Bronchial epithelial cell (primary cell): Measurements from ENCODE around the gene NTRK2. TPM values are rescaled to one million over a fixed set of nuclear protein-coding genes. Genes with fewer than 3 reads are reported as not detected.

ENCODE experiments used
- DNase-seq: peaks from one replicate; pipeline ENCODE4 v3.0.0-alpha.2; 2010; ENCODE audit warnings: low read depth
- FAIRE-seq: peaks from 2 replicates; lab custom pipeline; 2011; peaks lifted over from hg19 to GRCh38; lab: Jason Lieb, UNC
- H3K27me3 ChIP-seq: 2 replicates; pipeline ENCODE4 v1.5.1; 2011; ENCODE audit warnings: low read length; ENCODE audit not compliant: control insufficient read depth, insufficient read depth
- H3K36me3 ChIP-seq: 2 replicates; pipeline ENCODE4 v1.5.1; 2011; ENCODE audit warnings: low read length; ENCODE audit not compliant: control insufficient read depth, insufficient read depth
- H3K4me3 ChIP-seq: 2 replicates; pipeline ENCODE4 v1.5.1; 2011; ENCODE audit warnings: mild to moderate bottlenecking, low read depth, low read length, control low read depth
- total RNA-seq: library from RNA; depleted of rRNA; stranded (reverse); fragments of >200 nt; gene quantifications from 2 replicates; pipeline ENCODE4 v1.2.1, GENCODE V29; 2014
- TF ChIP-seq, protein P1 (sequence below): IDR thresholded peaks from 2 replicates; pipeline ENCODE4 v1.5.1; 2011; ENCODE audit warnings: mild to moderate bottlenecking, moderate library complexity, low read length, control low read depth, inconsistent platforms; ENCODE audit not compliant: insufficient read depth, severe bottlenecking

NTRK2 gene
- total RNA-seq, 1 donor from 2014 or later: not detected

DNA sequence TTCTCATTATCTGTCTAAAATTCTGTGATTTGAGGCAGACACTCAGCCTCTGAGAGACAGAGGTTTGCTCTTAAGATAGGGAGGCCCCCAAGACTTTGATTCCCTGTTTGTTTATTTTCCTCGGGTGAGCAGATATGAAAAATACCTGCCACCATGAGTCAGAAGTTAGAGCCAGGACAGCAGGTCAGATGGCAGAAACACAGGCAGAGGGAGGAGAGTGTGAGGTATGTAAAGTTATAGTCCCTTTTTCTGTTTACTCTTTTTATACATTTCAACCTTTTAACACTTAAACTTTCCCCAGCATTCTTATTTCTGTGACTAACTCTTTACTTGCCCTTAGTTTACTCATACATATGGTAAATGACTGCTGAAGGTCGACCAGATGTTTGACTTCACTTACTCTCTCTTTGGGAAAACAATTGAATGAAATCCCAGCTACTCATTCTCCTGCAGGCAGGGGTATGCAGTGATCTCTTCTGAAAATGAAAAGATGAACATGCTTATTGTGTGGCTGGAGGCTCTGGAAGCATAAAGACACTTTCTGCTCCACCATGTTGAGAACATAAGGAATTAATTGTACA lies 383.8 kb downstream of the NTRK2 start:
- FAIRE-seq: no peak
- Histone ChIP-seq H3K36me3 (no peaks in the 10 kb centered on the region), H3K4me3 (no peak overlapping the region), H3K27me3 (peaks cover 2% of the 10 kb centered on the region)
- TF ChIP-seq, protein P1, sequence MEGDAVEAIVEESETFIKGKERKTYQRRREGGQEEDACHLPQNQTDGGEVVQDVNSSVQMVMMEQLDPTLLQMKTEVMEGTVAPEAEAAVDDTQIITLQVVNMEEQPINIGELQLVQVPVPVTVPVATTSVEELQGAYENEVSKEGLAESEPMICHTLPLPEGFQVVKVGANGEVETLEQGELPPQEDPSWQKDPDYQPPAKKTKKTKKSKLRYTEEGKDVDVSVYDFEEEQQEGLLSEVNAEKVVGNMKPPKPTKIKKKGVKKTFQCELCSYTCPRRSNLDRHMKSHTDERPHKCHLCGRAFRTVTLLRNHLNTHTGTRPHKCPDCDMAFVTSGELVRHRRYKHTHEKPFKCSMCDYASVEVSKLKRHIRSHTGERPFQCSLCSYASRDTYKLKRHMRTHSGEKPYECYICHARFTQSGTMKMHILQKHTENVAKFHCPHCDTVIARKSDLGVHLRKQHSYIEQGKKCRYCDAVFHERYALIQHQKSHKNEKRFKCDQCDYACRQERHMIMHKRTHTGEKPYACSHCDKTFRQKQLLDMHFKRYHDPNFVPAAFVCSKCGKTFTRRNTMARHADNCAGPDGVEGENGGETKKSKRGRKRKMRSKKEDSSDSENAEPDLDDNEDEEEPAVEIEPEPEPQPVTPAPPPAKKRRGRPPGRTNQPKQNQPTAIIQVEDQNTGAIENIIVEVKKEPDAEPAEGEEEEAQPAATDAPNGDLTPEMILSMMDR: no peak
- peak; percentile 19 for DNase-seq

DNA sequence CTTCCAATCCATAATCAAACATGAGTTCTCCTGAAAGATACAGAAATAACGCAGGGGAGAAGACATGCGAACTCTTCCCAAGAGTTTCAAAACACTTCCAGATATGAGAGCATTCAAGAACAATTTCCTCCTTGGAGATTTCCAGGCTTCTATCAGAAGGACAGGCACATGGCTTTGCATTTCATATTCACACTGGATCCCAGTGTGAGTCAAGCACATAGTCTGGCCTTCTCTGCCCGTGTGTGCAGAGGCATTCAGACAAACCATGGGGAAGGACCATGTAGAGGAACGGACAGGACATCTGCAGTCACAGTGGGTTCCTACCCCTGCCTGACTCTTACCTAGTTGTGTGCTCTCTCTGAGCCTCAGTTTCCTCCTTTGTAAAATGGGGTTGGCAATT lies 384.5 kb downstream of the NTRK2 start:
- Histone ChIP-seq H3K4me3 (no peak overlapping the region), H3K36me3 (no peaks in the 10 kb centered on the region), H3K27me3 (peaks cover 2% of the 10 kb centered on the region)
- DNase-seq: no peak
- TF ChIP-seq, protein P1: no peak
- FAIRE-seq: no peak

DNA sequence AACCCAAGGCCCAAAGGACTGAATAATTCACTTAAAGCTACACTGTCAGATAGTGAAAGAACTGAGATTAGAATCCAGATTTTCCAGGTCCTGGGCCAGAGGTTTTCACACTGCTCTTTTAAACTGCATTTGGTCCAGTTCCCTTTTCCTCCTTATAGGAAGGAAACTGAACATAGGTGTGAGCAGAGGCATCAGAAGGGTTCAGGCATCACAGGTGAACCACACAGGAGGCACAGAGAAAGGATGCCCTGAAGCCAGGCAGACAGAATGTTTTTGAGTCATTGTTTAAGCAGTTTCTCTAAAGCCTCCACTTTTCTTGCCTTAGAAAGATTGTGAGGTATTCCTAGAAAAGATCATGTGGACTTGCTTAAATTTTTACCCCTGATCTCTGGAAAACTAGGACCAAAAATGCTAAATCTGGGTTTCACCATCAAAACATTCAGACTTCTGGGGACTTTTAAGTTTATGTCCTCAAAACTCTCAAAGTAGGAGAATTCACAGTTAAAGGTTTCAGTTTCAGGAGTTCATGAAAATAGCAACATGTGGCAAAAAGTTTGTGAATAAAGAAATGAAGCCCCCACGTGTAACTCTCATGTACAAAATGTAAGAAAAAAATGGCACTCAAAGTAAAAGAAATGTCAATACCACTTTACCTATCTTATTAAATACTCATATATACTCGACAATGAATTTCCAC lies 386.1 kb downstream of the NTRK2 start:
- DNase-seq (no peak), FAIRE-seq (no peak)
- no peak overlapping the region for H3K4me3 ChIP-seq
- TF ChIP-seq, protein P1: no peak
- H3K27me3 ChIP-seq: peaks cover 2% of the 10 kb centered on the region
- H3K36me3 ChIP-seq: no peaks in the 10 kb centered on the region

DNA sequence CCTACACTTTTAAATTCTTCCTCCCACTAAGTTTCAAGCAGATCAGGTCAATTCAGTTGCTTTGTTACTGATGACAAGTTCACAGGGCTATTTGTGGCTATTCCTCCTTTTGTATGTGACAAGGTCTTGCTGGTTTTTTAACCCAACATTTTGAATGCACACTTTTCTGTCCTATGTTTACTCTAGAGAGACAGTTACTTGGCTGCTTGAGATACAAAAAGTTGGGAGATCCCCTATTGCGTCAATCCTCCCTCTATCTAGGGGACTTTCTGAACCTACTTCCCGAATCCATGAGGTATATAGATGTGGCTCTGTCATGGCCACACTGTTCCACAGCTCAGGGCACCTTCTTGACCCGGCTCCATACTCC lies 386.7 kb downstream of the NTRK2 start:
- TF ChIP-seq, protein P1: no peak
- Histone ChIP-seq H3K27me3 (peaks cover 2% of the 10 kb centered on the region), H3K36me3 (no peaks in the 10 kb centered on the region), H3K4me3 (no peak overlapping the region)
- DNase-seq (no peak), FAIRE-seq (no peak)

DNA sequence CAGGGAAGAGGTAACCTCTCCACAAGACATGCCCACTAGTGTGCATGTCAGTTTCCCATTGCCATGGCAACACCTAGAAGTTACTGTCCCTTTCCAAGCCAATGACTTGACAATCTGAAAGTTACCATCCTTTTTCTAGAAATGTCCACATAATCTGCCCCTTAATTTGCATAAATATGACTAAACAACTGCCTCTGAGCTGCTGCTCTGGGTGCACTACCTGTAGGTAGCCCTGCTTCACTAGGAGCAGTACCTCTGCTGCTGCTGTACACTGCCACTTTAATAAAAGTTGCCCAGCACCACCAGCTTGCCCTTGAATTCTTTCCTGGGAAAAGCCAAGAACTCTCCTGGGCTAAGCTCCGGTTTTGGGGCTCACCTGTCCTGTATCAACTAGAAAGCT lies 392.4 kb downstream of the NTRK2 start:
- TF ChIP-seq, protein P1: no peak
- Histone ChIP-seq H3K36me3 (no peaks in the 10 kb centered on the region), H3K27me3 (peaks cover 4% of the 10 kb centered on the region), H3K4me3 (no peak overlapping the region)
- FAIRE-seq: no peak
- no peak for DNase-seq
